NCI-H1436 treated with DMSO at 0.1 percent for 48 hours (cell line): Measurements from ENCODE around the gene TK2.
A peak's percentile ranks its signal among the peaks of the same experiment; 100 is the strongest.
"Not testable (repeated sequence)": the region's sequence is repeated elsewhere in the genome, so short reads cannot be mapped to it uniquely, and the experiment has no call there.

Source experiments
- DNase-seq: peaks from one replicate; lab custom pipeline; 2025; lab: John Stamatoyannopoulos, UW

Gene TK2

DNA sequence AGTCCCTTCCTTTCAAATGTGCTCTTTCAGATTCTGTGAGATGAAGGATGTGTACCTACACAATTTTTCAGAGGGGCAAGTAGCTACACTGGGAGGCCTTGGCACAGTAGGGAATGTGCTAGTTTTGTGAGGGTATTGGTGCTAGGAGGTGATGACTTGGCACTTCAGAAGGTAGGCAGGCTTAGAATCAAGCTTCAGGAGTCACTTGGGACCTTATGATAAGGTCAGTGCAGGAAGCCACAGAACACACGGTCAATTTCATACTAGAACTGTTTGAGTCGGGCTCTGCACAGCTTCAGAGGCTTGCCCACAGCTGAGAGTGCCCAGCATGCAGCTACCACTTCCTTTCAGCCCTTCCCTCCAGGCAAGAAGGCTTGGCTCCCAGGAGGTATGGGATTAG, 22.4 kb upstream of the TK2 start:
- no peak for DNase-seq

- DNase-seq, result no peak
Observed at GRCh38 chr16:66569827-66570405, 20.0 kb upstream of the TK2 start.

DNA sequence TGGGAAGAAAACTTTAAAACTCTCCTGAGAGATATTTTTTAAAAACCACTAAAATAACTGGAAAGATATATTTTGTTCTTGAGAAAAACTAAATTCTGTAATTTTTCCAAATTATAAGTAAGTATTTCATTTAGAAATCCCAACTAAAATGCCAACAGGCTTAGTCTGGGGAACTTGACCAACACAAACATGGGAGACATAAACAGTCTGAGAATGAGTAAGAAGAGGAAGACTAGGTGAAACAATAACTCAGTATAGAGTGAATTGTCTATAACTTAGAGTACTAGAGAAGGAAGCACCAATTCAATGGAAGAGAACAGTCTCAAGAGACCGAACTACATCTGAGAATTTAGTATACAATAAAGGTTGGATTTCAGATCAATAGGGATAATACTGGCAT, 19.2 kb upstream of the TK2 start:
- no peak for DNase-seq

DNA sequence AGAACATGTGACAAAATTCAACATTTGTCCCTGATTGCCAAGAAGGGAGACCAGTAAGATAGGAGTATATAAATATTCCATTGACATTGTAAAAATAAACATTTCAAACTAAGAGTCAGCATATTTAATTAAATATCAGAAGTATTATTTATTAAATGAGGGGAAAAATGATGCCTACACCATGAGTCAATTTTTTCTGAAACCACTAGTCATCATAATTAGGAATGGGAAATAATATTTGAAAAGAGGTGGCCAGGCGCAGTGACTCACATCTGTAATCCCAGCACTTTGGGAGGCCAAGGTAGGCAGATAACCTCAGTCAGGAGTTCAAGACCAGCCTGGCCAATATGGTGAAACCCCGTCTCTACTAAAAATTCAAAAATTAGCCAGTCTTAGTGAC, 18.4 kb upstream of the TK2 start:
- no peak for DNase-seq

GRCh38 chr16:66567270-66567669, 17.3 kb upstream of the TK2 start:
- not testable (repeated sequence) for DNase-seq

GRCh38 chr16:66566051-66566901, 16.4 kb upstream of the TK2 start, which contains the start of gene CMTM1:
Gene CMTM1 (plus strand): TSS chr16:66566439. CDS start chr16:66566514, 75 bp downstream.
- DNase-seq, result no peak

DNA sequence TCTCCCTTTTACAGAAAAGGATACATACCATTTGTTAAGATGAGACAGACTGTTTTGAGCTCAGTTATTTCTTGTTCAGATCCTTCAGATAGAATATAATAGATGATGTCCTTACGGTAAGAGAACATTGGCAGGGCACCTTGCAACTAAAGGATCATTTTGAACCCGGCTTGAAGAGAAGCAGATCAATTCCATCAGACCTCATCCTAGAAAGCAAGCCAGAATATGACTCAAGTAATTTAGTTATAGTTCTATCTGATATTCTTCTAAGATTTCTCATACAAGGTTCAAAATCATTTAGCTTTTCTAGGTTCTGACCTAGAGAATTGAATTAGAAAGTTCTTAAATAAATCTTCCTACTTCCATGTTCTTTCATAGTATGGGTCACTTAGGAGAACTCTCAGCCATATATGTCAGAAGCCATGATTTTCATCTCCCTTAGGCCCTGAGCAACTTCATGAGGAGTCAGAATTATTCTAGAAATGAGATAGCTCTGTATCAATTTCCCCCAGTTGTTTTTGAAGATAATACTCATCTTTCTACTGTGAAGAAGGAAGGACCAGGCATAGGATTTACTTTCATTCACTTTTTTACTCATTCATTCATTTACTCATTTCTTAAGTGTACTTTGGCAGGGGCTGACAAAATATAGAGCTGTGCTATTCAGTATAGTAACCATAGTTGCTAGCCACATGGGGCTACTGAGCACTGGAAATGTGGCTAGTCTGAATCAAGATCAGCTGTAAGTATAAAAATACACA, 13.8 kb upstream of the TK2 start:
- no peak for DNase-seq

- no peak for DNase-seq
Observed at GRCh38 chr16:66562986-66563385, 13.1 kb upstream of the TK2 start.

DNA sequence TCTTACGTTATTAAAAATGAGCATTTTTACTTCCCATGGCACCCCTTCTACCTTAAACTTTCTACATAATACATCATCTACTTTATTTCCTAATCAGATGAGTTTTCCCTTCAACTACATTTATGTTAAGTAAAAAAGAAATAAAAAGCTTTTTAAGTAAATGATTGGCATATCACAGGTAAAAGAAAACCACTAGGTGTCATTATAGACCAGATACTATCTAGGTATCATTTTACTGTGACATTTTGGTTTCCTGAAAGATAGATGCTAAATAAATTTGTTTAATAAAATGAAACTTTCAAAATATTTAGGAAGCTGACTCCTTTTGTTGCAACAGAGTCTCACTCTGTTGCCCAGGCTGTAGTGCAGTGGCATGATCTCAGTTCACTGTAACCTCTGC, 12.5 kb upstream of the TK2 start:
- DNase-seq, result no peak

- DNase-seq, result no peak
Observed at GRCh38 chr16:66561381-66562080, 11.6 kb upstream of the TK2 start.

- DNase-seq, result no peak
Observed at GRCh38 chr16:66560107-66560506, 10.2 kb upstream of the TK2 start.

GRCh38 chr16:66554495-66554894, 4.6 kb upstream of the TK2 start:
- no peak for DNase-seq

DNA sequence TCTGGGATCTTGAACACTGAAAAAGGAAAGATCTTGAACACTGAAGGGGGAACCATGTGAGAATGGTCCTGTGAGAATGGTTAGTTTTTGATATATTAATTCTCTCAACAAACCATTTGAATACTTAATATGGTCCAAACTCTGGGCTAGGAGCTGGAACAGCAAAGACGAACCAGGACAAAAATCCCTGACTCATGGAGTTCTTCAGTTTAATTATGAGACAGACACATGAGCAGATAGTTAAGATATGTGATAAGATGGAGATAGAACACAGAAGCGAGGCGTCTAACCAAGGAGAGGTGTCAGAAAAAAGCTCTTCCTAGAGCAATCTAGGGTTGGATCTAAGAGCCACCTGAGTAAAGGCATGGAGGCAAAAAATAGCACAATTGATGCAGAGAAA, 4.1 kb upstream of the TK2 start:
- no peak for DNase-seq

DNA sequence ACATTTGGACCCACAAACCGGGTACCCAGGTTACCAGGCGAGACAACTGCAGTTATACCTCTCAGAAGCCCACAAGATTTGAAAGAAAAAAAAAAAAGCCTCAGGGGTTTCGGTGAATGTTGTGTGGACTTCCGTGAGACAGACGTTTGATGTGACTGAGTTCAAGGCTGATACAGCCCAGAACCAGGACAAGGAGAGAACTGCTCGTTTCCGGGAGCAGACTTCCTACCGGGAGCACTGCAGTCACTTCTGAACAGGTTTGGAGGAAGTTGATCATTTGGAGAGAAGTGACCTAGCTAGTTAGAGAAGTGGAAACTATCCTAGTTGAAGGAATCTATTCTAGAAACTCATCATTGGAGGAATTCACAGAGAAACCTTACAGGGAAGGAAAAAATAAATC, 3.3 kb upstream of the TK2 start:
- DNase-seq, result no peak

DNA sequence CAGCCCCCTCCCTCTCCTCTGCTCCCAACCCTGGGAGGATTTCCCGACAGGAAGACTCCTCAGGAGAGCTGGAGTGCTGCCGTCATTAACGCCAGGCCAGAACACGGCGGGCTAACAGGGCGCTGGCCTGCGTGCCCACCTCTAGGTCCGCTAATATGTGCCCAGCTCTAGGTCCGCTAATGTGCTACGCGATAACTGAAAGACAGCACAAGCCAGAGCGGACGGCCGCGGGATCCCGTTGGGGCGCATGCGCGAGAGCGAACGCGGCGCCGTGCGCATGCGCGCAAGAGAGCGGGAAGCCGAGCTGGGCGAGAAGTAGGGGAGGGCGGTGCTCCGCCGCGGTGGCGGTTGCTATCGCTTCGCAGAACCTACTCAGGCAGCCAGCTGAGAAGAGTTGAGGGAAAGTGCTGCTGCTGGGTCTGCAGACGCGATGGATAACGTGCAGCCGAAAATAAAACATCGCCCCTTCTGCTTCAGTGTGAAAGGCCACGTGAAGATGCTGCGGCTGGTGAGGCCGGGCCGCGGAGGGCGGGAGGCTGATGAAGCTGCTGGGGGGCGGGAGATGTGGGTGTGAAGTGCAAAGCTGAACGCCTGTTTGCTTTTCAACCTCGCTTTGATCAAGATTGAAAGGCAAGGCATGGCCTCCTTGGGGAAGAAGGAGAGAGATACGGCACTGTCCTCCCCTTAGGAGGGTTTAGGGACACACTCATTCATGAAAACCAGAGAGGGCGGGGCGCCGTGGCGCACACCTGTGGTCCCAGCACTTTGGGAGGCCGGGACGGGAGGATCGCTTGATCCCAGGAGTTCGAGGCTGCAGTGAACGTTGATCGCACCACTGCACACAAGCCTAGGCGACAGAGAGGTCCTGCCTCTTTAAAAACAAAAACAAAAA, 2.6 kb upstream of the TK2 start, which contains the start of gene CKLF:
CKLF (plus strand) TSS at position 291 of the 892 bp plus-strand sequence; CDS start at position 431, 140 bp downstream.
- DNase-seq, result peak; percentile 60

DNA sequence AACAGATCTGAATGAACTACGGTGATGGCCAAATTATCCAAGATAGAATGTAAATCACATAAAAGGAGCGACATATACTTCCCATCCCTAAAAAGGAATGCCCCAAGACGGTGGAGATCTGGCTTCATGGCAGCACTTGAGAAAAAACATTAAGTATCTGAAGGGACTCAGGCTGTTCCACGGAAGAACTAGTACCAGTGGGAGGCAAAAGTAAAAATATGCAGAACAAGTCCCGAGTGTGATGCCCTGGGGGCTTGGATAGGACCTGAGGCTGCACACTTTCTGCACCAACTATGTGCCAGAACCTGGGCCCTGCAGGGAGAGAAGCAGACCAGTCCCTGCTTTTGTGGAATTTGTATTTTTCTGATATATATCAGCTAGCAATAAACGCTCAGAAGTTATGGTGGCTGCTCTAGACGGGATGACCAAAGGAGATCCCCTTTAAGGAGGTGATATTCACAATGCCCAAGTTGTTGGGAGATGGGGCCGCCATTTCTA, 1.9 kb upstream of the TK2 start:
- no peak for DNase-seq

DNA sequence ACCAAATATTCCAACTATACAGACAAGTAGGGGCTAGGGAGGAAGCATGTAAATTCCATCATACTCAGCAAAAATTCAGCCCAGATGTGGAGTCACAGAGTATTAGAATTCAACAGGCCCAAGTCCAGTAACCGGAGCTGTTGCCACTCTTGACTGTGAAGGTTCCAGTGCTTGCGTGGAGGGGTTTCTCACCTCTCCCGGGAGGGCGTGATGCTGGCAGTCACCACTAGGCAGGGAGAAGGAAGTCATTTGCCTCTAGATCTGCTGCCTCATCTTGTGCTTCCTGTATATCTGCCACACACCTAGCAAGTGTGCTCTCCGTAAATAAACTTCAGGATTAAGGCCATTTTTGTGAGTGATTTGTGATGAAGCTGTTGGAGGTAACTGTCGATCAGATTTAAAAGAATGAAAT, 1.4 kb upstream of the TK2 start:
- DNase-seq, result peak; percentile 11

- no peak for DNase-seq
Observed at GRCh38 chr16:66548868-66549267, 1.1 kb downstream of the TK2 start.

DNA sequence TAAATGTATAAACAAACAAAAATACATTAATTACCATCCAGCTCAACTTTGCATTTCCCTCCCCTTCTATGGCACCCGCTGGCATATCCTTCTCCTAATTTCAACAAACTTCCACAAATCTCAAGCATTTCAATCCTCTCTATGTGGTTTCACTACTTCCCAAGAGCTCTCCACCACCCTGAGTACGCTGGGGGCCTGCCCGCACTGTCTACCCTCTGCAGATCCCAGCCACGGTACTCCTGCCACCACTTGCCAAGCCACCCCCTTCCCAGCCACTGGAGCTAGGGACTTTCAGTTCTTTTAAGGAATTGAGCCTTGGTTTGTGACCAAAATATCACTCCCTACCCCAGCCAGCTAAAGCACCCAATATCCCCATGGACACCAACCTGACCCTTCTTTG, 1.9 kb downstream of the TK2 start:
- no peak for DNase-seq

DNA sequence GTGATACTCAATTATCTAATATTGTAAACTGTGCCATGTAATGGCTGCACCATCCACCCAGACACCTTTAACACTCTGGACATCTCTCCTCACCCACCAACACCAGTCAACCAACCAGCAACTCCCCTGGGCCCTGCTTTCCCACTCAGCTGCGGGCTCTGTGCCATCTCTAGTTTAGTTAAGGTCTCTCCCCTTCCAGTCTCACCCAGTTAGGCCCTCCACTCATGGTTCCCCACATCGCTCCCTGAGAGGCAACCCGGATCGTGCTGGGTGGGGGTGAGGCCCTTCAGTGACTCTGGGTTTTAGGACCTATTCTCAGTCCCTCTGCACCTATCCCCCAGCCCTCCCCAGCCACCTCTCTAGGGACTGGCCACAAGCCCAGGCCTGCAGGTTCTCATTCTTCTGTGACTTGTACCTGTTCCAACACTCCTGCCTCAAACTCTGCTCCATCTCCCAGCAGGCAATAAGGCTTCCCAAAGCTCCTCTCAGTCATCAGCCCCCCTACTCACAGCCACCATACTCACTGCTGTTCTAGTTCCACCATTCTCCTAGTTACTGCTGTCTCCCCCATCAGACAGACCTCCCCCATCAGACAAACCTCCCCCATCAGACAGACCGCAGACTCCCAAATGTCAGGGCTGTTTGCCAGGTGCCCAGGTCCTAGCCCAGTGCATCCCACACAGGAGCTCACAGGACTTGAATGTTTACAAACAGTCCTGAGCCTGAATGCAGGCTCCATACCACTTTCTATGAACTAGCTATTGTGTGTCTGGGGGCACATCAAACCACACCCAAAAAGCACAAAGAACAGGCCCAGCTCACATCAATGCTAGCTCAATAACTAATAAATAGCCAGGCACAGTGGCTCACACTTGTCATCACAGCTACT, 2.6 kb downstream of the TK2 start:
- no peak for DNase-seq
